Lower leg skin (tissue), 4 donors: ENCODE measurements around the gene DBNDD1. TPM values are rescaled to one million over a fixed set of nuclear protein-coding genes. Genes with fewer than 3 reads are reported as not detected.

ENCODE experiments used
- DNase-seq, 2 donors: peaks; one replicate each; pipeline ENCODE4 v3.0.0-alpha.2; 2019; ENCODE audit warnings: low spot score in 2 of 2
- H3K4me3 ChIP-seq: fragments of 200-600 bp; sonication (generic); 2 replicates; pipeline ENCODE4 v1.5.1; 2017; ENCODE audit warnings: mild to moderate bottlenecking, low read depth; ENCODE audit not compliant: poor library complexity, severe bottlenecking
- CTCF ChIP-seq, 3 donors: fragments of 450-650 bp; IDR thresholded peaks; one replicate each; pipeline ENCODE4 v1.5.1; 2016; ENCODE audit warnings: antibody characterized with exemption in 3 of 3, mild to moderate bottlenecking in 3 of 3, moderate library complexity in 2 of 3
- POLR2A ChIP-seq, 2 donors: fragments of 450-650 bp; IDR thresholded peaks; one replicate each; pipeline ENCODE4 v1.6.1; 2016 to 2017; ENCODE audit warnings: antibody characterized with exemption in 2 of 2, mild to moderate bottlenecking in 1 of 2, moderate library complexity in 1 of 2
- WGBS, 2 donors: methylation state at CpG; one replicate each; pipeline ENCODE4 v1.1.5; 2018; 5-methylcytosine and 5-hydroxymethylcytosine counted together
- intact Hi-C: fragments of 100-400 bp; cut with DNase I; formaldehyde crosslinking; loops from one replicate; pipeline ENCODE4 v1.15.0; 2023; ENCODE audit warnings: low total_unique reads
- total RNA-seq, 4 donors: library from RNA; depleted of rRNA; stranded (reverse); fragments of >200 nt; gene quantifications; one replicate each; pipeline ENCODE4 v1.1.0, GENCODE V29; 2016

DBNDD1 gene
- total RNA-seq, 4 donors from 2014 or later, result 2.3 to 8.8 (median 7.3) TPM

- DNase-seq, result no peak
- 74 to 77% methylated on average over 13 of the region's 13 CpGs for WGBS, 2 donors
- TF ChIP-seq CTCF (IDR thresholded peaks at IDR 0.05), result no peak
- TF ChIP-seq POLR2A (IDR thresholded peaks at IDR 0.05), result no peak
- intact Hi-C loops, result no loop called here
- no peak overlapping the region for H3K4me3 ChIP-seq
These were observed 6.1 kb downstream of the DBNDD1 start for GRCh38 chr16:90012991-90013745.

GRCh38 chr16:90011908-90012501, 7.3 kb downstream of the DBNDD1 start:
- 82 to 89% methylated on average over 11 to 12 of the region's 12 CpGs for WGBS, 2 donors
- intact Hi-C loops, result no loop called here
- TF ChIP-seq CTCF (IDR thresholded peaks at IDR 0.05), result no peak
- TF ChIP-seq POLR2A (IDR thresholded peaks at IDR 0.05), result no peak
- no peak for DNase-seq
- no peak overlapping the region for H3K4me3 ChIP-seq

- no peak for DNase-seq
- H3K4me3 ChIP-seq, result no peak overlapping the region
- intact Hi-C loops, result no loop called here
- TF ChIP-seq POLR2A (IDR thresholded peaks at IDR 0.05) (no peak), CTCF (IDR thresholded peaks at IDR 0.05) (no peak)
- 50 to 56% methylated on average over 4 to 11 of the region's 11 CpGs for WGBS, 2 donors
These were observed 7.8 kb downstream of the DBNDD1 start for GRCh38 chr16:90011508-90011819.

GRCh38 chr16:90010676-90011507, 8.4 kb downstream of the DBNDD1 start:
- no peak overlapping the region for H3K4me3 ChIP-seq
- intact Hi-C loops, result no loop called here
- TF ChIP-seq CTCF (IDR thresholded peaks at IDR 0.05), result no peak
- DNase-seq, result no peak
- 73 to 85% methylated on average over 18 to 20 of the region's 22 CpGs for WGBS, 2 donors

GRCh38 chr16:90009172-90009899, 9.9 kb downstream of the DBNDD1 start:
- 87 to 98% methylated on average over 7 to 22 of the region's 22 CpGs for WGBS, 2 donors
- intact Hi-C loops, result no loop called here
- no peak overlapping the region for H3K4me3 ChIP-seq
- no peak for DNase-seq
- TF ChIP-seq CTCF (IDR thresholded peaks at IDR 0.05), result no peak
- TF ChIP-seq POLR2A (IDR thresholded peaks at IDR 0.05), result no peak
